HG03064 (cell line): ENCODE data around the gene CCDC57.
"Not testable (repeated sequence)": the region's sequence is repeated elsewhere in the genome, so short reads cannot be mapped to it uniquely, and the experiment has no call there.

ENCODE experiments used
- ATAC-seq: cut with Tn5 transposase; IDR thresholded peaks from one replicate; pipeline ENCODE4 v1.9.1; 2021; ENCODE audit warnings: low read depth; ENCODE audit not compliant: unreplicated experiment

Gene CCDC57

DNA sequence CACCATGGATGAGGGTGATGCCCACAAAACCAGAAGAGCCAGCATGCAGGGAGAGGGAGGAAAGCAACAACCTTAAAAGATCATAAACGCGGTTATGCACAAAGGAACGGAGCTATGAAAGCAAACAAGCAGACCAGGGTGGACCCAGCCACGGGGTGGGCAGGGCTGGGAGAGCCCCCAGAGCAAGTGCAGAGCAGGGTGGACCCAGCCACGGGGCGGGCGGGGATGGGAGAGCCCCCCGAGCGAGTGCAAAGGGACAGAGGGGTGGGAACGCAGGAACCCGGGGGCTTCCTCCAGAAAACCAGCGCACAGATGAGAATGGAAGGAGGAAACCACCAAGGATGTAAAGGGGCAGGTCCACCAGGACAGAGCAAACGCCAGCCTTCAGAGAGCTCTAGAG lies 33.2 kb downstream of the CCDC57 start:
- no peak for ATAC-seq

GRCh38 chr17:82178499-82179261 lies 34.0 kb downstream of the CCDC57 start:
- ATAC-seq = no peak

DNA sequence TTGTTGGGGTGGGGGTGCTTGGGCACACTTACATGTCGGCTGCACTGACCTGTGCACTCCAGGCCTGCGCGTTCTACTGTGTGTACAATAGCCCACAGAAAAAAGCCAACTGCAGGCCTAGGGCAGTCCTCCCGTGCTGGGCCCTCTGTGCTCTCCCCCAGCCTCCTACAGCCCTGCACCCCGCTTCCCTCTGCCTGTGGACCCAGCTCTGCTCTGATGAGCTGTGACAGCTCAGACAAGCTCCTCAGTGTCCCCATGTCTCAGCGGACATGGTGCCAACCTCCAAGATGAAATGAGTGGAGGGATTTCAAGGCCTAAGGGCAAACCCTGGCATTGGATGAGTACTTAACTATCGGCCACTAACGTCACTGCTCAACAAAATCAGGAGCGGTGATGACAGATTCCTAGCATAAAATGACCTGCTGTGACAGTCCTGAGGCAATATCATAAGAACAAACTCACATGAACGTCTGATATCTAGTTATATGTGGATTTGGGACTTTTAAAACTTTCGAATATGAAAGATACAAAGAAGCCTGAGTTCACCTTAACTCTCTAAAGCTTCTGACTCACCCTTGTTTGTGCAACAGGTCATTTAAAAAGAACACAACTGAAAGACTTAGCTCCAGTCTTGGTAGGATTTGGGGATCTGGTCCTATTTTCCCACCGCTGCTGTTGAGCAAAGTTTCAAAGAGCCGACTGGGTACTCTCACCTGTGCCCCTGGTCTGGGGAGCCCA lies 34.7 kb downstream of the CCDC57 start:
- ATAC-seq = no peak

GRCh38 chr17:82177276-82177675 lies 35.4 kb downstream of the CCDC57 start:
- ATAC-seq = no peak

- no peak for ATAC-seq
Observed at GRCh38 chr17:82175951-82176350, 36.7 kb downstream of the CCDC57 start.

DNA sequence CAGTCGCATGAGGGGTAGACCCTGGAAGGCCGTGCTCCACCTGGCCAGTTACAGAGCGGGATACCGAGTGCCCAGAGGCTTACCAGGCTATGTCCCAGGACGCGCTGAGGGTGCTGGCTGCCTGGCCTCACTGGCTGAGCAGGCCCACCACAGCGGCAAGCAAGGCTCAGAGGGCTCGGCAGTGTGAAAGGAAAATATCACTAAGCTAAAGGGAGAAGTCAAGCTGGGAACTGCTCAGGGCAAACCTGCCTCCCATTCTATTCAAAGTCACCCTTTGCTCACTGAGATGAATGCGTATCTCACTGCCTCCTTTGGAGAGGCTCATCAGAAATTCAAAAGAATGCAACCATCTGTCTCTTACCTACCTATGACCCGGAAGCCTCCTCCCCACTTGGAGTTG lies 37.4 kb downstream of the CCDC57 start:
- ATAC-seq = no peak

DNA sequence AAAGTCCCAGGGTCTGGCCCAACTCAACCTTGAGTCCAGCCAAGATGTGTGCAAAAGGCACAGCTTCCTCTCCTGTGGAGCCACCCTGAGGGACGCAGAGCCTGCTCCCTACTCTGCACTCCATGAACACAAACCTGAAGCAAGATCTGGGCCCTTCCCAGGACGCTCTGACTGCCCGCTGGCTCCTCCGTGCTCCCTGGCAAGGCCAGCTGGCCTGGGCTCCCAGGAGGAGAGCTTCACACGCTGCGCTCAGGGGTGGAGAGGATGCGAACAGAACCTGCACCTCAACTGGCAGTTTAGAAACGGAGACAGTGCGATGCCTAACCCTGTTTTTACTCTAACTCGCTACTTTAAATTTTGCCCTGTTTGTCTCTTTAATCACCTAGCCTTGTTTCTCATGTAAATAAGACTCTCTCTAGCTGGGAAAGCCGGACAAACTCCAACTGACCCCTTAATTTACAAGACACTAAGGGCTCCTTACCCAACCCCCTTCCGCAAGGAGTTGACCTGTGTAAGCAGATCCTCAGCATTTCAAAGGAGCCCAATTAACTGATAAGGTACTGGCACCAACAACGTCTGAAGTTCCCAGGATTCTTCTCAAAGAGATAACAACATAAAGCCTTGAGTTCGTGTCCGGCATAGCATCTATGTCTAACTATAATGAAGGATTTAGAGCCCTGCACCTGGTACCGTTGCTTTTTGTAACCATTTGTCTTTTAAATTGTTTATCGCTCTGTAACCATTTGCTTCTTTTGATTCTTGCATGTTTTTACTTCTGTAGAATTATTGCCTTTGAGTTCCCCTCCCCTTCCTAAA lies 38.4 kb downstream of the CCDC57 start:
- not testable (repeated sequence) for ATAC-seq

- ATAC-seq = no peak
Observed at GRCh38 chr17:82173351-82174041, 39.1 kb downstream of the CCDC57 start.

DNA sequence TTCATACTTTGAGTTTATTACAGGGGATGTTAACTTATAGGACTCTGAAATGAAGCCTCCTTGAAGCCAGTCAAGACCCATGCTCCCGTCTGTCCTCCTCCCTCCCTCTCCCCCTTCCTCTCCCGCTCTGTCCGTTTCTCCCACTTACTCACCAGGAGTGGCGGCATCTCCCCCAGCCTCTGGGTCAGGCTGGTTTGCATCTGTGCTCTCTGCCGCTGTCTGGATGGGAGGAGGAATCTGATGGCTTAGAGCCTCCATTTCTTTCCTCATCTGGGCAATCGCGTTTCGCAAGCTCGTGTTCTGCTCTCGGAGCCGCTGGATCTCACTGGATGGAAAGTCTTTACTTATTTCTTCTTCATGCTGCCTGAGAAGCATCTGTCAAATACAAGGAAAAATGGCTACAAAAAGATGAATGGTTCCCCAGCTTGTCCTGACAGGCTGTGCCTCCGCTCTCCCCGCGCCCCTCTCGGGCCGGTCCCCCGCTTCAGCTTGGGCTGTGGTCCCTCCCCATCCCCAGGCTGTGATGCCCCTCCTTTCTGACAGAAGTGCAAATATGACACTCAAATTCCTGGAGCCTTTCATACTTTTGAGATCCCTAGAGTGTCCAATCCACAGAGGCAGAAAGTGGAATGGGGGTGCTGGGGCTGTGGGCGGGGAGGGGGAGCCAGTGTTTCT lies 40.0 kb downstream of the CCDC57 start:
- no peak for ATAC-seq

- no peak for ATAC-seq
Observed at GRCh38 chr17:82171750-82172375, 40.8 kb downstream of the CCDC57 start.

- ATAC-seq = no peak
Observed at GRCh38 chr17:82170412-82170961, 42.2 kb downstream of the CCDC57 start.

DNA sequence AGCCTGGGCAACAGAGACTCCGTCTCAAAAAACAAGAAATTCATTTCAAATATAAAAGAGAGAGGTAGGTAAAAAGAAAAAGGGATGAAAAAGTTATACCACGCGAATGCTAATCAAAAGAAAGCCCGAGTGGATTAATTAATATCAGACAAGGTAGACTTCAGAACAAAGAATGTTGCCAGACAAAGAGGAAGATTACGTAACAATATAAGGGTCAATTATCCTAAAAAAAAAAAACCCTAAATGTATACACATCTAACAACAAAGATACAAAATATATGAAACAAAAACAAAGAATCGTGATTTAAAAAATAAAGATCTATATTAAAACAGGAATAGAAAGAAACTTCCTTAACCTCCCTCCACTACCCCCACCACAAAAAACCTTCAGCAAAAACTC lies 44.1 kb downstream of the CCDC57 start:
- ATAC-seq = no peak

GRCh38 chr17:82167028-82167427 lies 45.6 kb downstream of the CCDC57 start:
- no peak for ATAC-seq

DNA sequence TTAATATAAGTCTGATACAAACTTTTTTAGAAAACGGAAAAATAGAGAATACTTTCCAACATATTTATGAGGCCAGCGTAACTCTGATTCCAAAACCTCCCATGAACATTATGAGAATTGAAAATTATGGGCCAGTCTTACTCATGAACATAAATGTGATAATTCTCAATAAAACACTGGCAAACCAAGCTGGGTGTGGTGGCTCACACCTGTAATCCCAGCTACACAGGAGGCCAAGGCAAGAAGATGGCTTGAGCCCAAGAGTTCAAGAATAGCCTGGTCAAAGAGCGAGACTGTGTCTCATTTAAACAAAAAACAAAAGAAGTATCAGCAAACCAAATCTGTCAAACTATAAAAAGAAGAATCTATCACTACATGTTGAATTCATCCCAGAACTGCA lies 47.8 kb downstream of the CCDC57 start:
- ATAC-seq = no peak

DNA sequence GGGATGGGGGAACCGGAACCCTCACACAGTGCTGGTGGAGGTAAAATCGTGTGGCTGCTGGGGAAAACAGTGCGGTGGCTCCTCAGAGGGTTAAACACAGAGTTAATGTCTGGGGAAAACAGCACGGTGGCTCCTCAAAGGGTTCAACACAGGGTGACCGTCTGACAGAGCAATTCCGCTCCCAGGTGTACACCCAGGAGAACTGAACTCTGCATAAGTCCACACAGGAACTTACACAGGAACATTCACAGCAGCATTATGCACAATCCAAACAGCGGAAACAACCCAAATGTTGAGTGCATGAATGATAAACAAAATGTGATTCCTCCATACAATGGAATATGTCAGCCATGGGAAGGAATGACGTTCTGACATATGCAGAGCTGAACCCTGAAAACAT lies 51.4 kb downstream of the CCDC57 start:
- no peak for ATAC-seq

DNA sequence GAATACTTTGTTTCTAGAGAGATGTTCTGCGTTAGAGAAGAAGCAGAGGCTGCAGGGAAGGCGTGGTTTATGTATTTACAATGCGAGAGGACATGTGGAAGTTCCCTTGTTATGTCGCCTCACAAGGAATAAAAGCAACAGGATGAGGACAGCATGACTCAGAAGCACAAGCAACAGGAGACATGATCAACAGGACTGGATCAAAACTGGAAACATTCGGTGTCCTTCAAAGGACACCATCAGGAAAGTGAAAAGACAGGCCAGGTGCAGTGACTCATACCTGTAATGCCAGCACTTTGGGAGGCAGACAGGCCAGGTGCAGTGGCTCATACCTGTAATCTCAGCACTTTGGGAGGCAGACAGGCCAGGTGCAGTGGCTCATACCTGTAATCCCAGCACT lies 52.6 kb downstream of the CCDC57 start:
- no peak for ATAC-seq

DNA sequence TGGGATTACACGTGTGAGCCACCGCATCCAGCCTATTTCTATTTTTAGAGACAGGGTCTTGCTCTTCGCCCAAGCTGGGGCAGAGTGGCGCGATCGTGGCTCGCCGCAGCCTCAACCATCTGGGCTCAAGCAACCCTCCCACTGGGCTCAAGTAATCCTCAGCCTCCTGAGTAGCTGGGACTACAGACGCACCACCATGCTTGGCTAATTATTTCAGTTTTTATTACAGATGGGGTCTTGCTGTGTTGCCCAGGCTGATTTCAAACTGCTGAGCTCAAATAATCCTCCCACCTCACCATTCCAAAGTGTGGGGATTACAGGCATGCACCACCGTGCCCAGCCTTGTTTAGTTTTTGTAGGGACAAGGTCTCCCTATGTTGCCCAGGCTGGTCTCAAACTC lies 53.8 kb downstream of the CCDC57 start:
- ATAC-seq = no peak

DNA sequence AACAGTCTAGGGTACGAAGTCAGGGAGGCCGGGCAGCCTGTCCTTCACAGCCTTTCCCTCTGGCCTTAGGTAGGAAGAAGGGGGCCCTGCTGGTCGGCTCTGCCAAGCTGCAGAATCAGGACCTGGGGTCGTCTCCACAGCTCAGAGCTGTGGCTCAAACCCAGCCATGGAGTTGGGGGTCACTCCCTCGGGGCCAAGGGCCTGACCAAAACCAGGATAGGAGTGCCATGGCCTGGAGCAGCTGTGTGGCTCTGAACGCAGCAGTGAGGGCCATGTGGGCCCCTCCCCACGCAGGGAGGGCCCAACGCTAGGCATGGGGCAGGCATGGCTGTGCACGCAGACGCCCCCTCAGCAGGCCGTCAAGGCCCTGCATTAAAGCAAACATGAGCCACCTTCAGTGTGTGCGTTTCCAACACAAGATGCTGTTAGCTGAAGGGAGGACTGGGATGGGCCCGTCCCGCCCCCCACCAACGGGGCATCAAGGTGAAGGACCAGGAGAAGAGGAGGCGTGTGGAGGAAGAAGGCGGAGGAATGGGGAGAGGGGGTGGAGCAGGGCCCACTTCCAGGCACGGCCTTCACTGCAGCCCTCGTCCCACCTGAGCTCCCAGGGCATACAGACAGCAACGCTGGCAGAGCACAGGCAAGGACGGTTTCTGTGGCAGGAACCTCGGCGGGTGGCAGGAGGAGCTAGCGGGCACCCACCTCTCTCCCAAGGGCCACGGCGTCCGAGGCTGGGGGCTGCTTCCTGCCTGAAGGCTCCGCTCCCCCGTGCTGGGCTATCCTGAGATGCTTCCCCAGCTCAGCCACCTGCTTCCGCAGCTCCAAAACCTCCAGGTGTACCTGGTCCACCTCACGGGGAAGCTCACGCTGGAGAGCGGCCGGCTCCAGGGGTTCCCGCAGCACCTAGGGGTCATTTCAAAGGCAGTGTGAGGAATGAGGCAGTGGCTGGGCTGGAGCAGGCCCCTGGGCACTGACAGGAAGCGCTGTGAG lies 55.3 kb downstream of the CCDC57 start:
- no peak for ATAC-seq
